Endometrium (tissue), 2 donors: Measurements from ENCODE around the gene POU5F1.

Experiments
- FAIRE-seq: peaks from 2 replicates; lab custom pipeline; 2012; peaks lifted over from hg19 to GRCh38; lab: Jason Lieb, UNC
- donor health status: control.
- donor health status: control.

The POU5F1 gene

GRCh38 chr6:31114970-31115849 is 55.3 kb downstream of the POU5F1 start:
- FAIRE-seq: no peak

- FAIRE-seq: no peak
Observed at GRCh38 chr6:31114541-31114878, 56.0 kb downstream of the POU5F1 start, which contains the start of gene PSORS1C1. PSORS1C1 (plus strand) TSS chr6:31114800; CDS start chr6:31129633, 14,833 bp downstream.
